ENCODE data around the gene PTPRE.

GRCh38 chr10:128036011-128036615, 129.2 kb downstream of the PTPRE start:
- TF ChIP-seq CTCF (IDR thresholded peaks at IDR 0.05) (no peak), POLR2AphosphoS5 (IDR thresholded peaks at IDR 0.05) (no peak), EP300 (IDR thresholded peaks at IDR 0.05) (no peak)
